Airway epithelial cell (primary cell): ENCODE data around the gene ZNF30. TPM values are rescaled to one million over a fixed set of nuclear protein-coding genes. Genes with fewer than 3 reads are reported as not detected.

ENCODE experiments used
- total RNA-seq: library from RNA; depleted of rRNA; stranded (reverse); fragments of >200 nt; gene quantifications from 2 replicates; pipeline ENCODE4 v1.2.3, GENCODE V29; 2015

The ZNF30 gene
- total RNA-seq, result 0.99 and 1.3 TPM in 2 replicates

GRCh38 chr19:34926685-34927375 is at the start of gene ZNF30:
ZNF30 (plus strand) TSS chr19:34926903; CDS start chr19:34929948, 3,045 bp downstream.

DNA sequence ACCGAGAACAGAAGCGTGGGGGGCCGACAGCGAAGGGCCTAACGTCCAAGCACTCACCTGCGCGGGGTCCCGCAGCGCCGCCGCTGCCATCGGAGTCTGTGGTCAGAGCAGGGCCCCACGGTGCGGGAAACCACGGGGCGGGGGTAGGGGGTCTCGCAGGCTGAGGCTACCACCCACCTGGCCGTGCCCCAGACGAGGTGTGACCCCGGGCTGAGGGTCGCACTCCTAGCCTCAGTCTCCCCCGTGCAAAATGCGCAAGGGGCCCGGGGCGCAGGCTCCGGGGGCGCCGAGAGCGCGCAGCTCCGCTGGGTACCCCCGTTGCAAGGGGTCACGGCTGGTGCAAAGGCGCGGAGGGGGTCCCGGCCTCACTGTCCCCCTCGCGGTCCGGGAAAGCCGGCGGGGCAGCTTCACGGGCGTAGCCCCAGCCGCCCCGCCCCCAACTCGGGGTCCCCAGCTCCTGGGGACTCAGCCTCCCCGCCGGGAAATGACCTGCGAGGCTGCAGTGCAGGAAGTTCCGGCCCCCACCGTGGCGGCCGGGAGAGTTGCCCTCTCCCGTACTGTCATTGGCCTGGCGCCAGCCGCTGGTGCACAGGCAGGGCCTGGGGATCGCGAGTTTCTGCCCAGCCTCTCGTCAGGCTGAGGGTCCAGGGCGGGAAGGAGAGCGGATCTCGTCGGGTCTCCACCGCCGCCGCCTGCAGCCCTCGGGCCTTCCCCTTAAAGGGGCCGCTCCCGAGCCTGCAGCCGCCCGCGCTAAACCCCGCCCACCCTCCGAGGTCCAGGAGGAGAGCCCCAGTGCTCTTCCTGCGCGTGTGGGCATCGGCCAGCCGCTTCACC is 37.1 kb downstream of the ZNF30 start, which contains the start of gene ZNF792:
Gene ZNF792 (minus strand): TSS at position 657 of the 834 bp plus-strand sequence. CDS start 567 bp downstream, at position 90.

Other genes starting within 250 kb of the ZNF30 start
- not detected in 2 replicates for gene SCGB2B2, start 249.7 kb upstream of the ZNF30 start, total RNA-seq
- gene ZNF302, start 249.2 kb upstream of the ZNF30 start, total RNA-seq, result 5.0 and 5.5 TPM in 2 replicates
- 7.1 and 8.1 TPM in 2 replicates for gene ZNF181, start 192.7 kb upstream of the ZNF30 start, total RNA-seq
- 3.3 and 6.5 TPM in 2 replicates for gene ZNF599, start 153.7 kb upstream of the ZNF30 start, total RNA-seq
- gene ZNF792, start 37.3 kb downstream of the ZNF30 start, total RNA-seq, result 1.1 and 2.1 TPM in 2 replicates
- 38.8 and 39.9 TPM in 2 replicates for gene GRAMD1A, start 73.4 kb downstream of the ZNF30 start, total RNA-seq
- gene SCN1B, start 103.6 kb downstream of the ZNF30 start, total RNA-seq, result 0.23 and 1.3 TPM in 2 replicates
- gene HPN, start 114.8 kb downstream of the ZNF30 start, total RNA-seq, result not detected in 2 replicates
- gene FXYD3, start 188.9 kb downstream of the ZNF30 start, total RNA-seq, result 517 and 658 TPM in 2 replicates
- gene LGI4, start 208.2 kb downstream of the ZNF30 start, total RNA-seq, result not detected in 2 replicates
- gene FXYD1, start 211.9 kb downstream of the ZNF30 start, total RNA-seq, result not detected in 2 replicates
- not detected in 2 replicates for gene FXYD7, start 216.4 kb downstream of the ZNF30 start, total RNA-seq
- 80.3 and 113 TPM in 2 replicates for gene FXYD5, start 227.8 kb downstream of the ZNF30 start, total RNA-seq